ENCODE measurements around the gene FAAP100.
A peak's percentile ranks its signal among the peaks of the same experiment; 100 is the strongest.

The FAAP100 gene

GRCh38 chr17:81523402-81524038, 28.6 kb downstream of the FAAP100 start:
- peaks cover 29% of the 10 kb centered on the region for H3K4me1 ChIP-seq (ENCODE audit: control insufficient read depth, insufficient read depth, low read length)
- no peak overlapping the region for H3K9ac ChIP-seq (ENCODE audit: low read length)
- H3K9me3 ChIP-seq (ENCODE audit: control insufficient read depth, low read length) = no peaks in the 10 kb centered on the region
- no peak overlapping the region for H3K4me3 ChIP-seq (ENCODE audit: low read length)
- no peaks in the 10 kb centered on the region for H3K36me3 ChIP-seq (ENCODE audit: control insufficient read depth, insufficient read depth, low read length)
- peaks cover 55% of the 10 kb centered on the region for H3K27me3 ChIP-seq (ENCODE audit: control insufficient read depth, insufficient read depth, low read length)

- peaks cover 34% of the 10 kb centered on the region for H3K4me1 ChIP-seq (ENCODE audit: control insufficient read depth, insufficient read depth, low read length)
- no peaks in the 10 kb centered on the region for H3K9me3 ChIP-seq (ENCODE audit: control insufficient read depth, low read length)
- H3K36me3 ChIP-seq (ENCODE audit: control insufficient read depth, insufficient read depth, low read length) = no peaks in the 10 kb centered on the region
- no peak overlapping the region for H3K4me3 ChIP-seq (ENCODE audit: low read length)
- H3K9ac ChIP-seq (ENCODE audit: low read length) = no peak overlapping the region
- peaks cover 48% of the 10 kb centered on the region for H3K27me3 ChIP-seq (ENCODE audit: control insufficient read depth, insufficient read depth, low read length)
Measured at GRCh38 chr17:81522491-81523401, 29.4 kb downstream of the FAAP100 start.

GRCh38 chr17:81520021-81520901, 31.9 kb downstream of the FAAP100 start:
- no peak overlapping the region for H3K4me3 ChIP-seq (ENCODE audit: low read length)
- no peaks in the 10 kb centered on the region for H3K36me3 ChIP-seq (ENCODE audit: control insufficient read depth, insufficient read depth, low read length)
- H3K9me3 ChIP-seq (ENCODE audit: control insufficient read depth, low read length) = no peaks in the 10 kb centered on the region
- H3K9ac ChIP-seq (ENCODE audit: low read length) = peak overlapping the region; percentile 75
- peaks cover 26% of the 10 kb centered on the region for H3K27me3 ChIP-seq (ENCODE audit: control insufficient read depth, insufficient read depth, low read length)
- peaks cover 51% of the 10 kb centered on the region for H3K4me1 ChIP-seq (ENCODE audit: control insufficient read depth, insufficient read depth, low read length)

- peak overlapping the region; percentile 75 for H3K9ac ChIP-seq (ENCODE audit: low read length)
- H3K27me3 ChIP-seq (ENCODE audit: control insufficient read depth, insufficient read depth, low read length) = peaks cover 21% of the 10 kb centered on the region
- H3K36me3 ChIP-seq (ENCODE audit: control insufficient read depth, insufficient read depth, low read length) = no peaks in the 10 kb centered on the region
- peaks cover 51% of the 10 kb centered on the region for H3K4me1 ChIP-seq (ENCODE audit: control insufficient read depth, insufficient read depth, low read length)
- no peaks in the 10 kb centered on the region for H3K9me3 ChIP-seq (ENCODE audit: control insufficient read depth, low read length)
- no peak overlapping the region for H3K4me3 ChIP-seq (ENCODE audit: low read length)
Measured at GRCh38 chr17:81519284-81520020, 32.7 kb downstream of the FAAP100 start.

- Histone ChIP-seq H3K9me3 (ENCODE audit: control insufficient read depth, low read length) (no peaks in the 10 kb centered on the region), H3K9ac (ENCODE audit: low read length) (peak overlapping the region; percentile 75), H3K4me1 (ENCODE audit: control insufficient read depth, insufficient read depth, low read length) (peaks cover 51% of the 10 kb centered on the region), H3K27me3 (ENCODE audit: control insufficient read depth, insufficient read depth, low read length) (peaks cover 14% of the 10 kb centered on the region), H3K4me3 (ENCODE audit: low read length) (no peak overlapping the region), H3K36me3 (ENCODE audit: control insufficient read depth, insufficient read depth, low read length) (no peaks in the 10 kb centered on the region)
Measured at GRCh38 chr17:81518785-81519283, 33.3 kb downstream of the FAAP100 start.

GRCh38 chr17:81518113-81518784, 33.9 kb downstream of the FAAP100 start:
- Histone ChIP-seq H3K9me3 (ENCODE audit: control insufficient read depth, low read length) (no peaks in the 10 kb centered on the region), H3K36me3 (ENCODE audit: control insufficient read depth, insufficient read depth, low read length) (no peaks in the 10 kb centered on the region), H3K4me1 (ENCODE audit: control insufficient read depth, insufficient read depth, low read length) (peaks cover 49% of the 10 kb centered on the region), H3K27me3 (ENCODE audit: control insufficient read depth, insufficient read depth, low read length) (peaks cover 9% of the 10 kb centered on the region), H3K4me3 (ENCODE audit: low read length) (no peak overlapping the region), H3K9ac (ENCODE audit: low read length) (peak overlapping the region; percentile 22)

- Histone ChIP-seq H3K9ac (ENCODE audit: low read length) (peak overlapping the region; percentile 22), H3K4me3 (ENCODE audit: low read length) (no peak overlapping the region), H3K27me3 (ENCODE audit: control insufficient read depth, insufficient read depth, low read length) (peaks cover 1% of the 10 kb centered on the region), H3K9me3 (ENCODE audit: control insufficient read depth, low read length) (no peaks in the 10 kb centered on the region), H3K4me1 (ENCODE audit: control insufficient read depth, insufficient read depth, low read length) (peaks cover 47% of the 10 kb centered on the region), H3K36me3 (ENCODE audit: control insufficient read depth, insufficient read depth, low read length) (no peaks in the 10 kb centered on the region)
Measured at GRCh38 chr17:81517339-81518112, 34.6 kb downstream of the FAAP100 start.

- peaks cover 47% of the 10 kb centered on the region for H3K4me1 ChIP-seq (ENCODE audit: control insufficient read depth, insufficient read depth, low read length)
- no peak overlapping the region for H3K4me3 ChIP-seq (ENCODE audit: low read length)
- peak overlapping the region; percentile 86 for H3K9ac ChIP-seq (ENCODE audit: low read length)
- H3K36me3 ChIP-seq (ENCODE audit: control insufficient read depth, insufficient read depth, low read length) = peaks cover 1% of the 10 kb centered on the region
- H3K9me3 ChIP-seq (ENCODE audit: control insufficient read depth, low read length) = no peaks in the 10 kb centered on the region
- no peaks in the 10 kb centered on the region for H3K27me3 ChIP-seq (ENCODE audit: control insufficient read depth, insufficient read depth, low read length)
Measured at GRCh38 chr17:81517009-81517338, 35.2 kb downstream of the FAAP100 start.

- Histone ChIP-seq H3K4me1 (ENCODE audit: control insufficient read depth, insufficient read depth, low read length) (peaks cover 47% of the 10 kb centered on the region), H3K36me3 (ENCODE audit: control insufficient read depth, insufficient read depth, low read length) (peaks cover 7% of the 10 kb centered on the region), H3K9me3 (ENCODE audit: control insufficient read depth, low read length) (no peaks in the 10 kb centered on the region), H3K27me3 (ENCODE audit: control insufficient read depth, insufficient read depth, low read length) (no peaks in the 10 kb centered on the region), H3K9ac (ENCODE audit: low read length) (peak overlapping the region; percentile 86), H3K4me3 (ENCODE audit: low read length) (peak overlapping the region; percentile 28)
Measured at GRCh38 chr17:81516439-81516838, 35.7 kb downstream of the FAAP100 start.

GRCh38 chr17:81515530-81516041, 36.6 kb downstream of the FAAP100 start:
- Histone ChIP-seq H3K36me3 (ENCODE audit: control insufficient read depth, insufficient read depth, low read length) (peaks cover 15% of the 10 kb centered on the region), H3K9ac (ENCODE audit: low read length) (peak overlapping the region; percentile 86), H3K9me3 (ENCODE audit: control insufficient read depth, low read length) (no peaks in the 10 kb centered on the region), H3K4me3 (ENCODE audit: low read length) (peak overlapping the region; percentile 80), H3K4me1 (ENCODE audit: control insufficient read depth, insufficient read depth, low read length) (peaks cover 47% of the 10 kb centered on the region), H3K27me3 (ENCODE audit: control insufficient read depth, insufficient read depth, low read length) (no peaks in the 10 kb centered on the region)

Data from mucosa of stomach (tissue), 1 donor.